Karpas-422 (cell line): ENCODE data around the gene IRF8. TPM values are rescaled to one million over a fixed set of nuclear protein-coding genes. Genes with fewer than 3 reads are reported as not detected.
A peak's percentile ranks its signal among the peaks of the same experiment; 100 is the strongest.

Experiments
- DNase-seq: peaks from one replicate; pipeline ENCODE4 v3.0.0-alpha.2; 2015
- H2AFZ ChIP-seq: fragments of 200-600 bp; sonication (generic); 2 replicates; pipeline ENCODE4 v1.6.1; 2014; ENCODE audit warnings: antibody characterized with exemption, low read length, mixed read lengths
- H3K27ac ChIP-seq: fragments of 200-600 bp; sonication (generic); 2 replicates; pipeline ENCODE4 v1.5.1; 2014; ENCODE audit warnings: mild to moderate bottlenecking, low read length, moderate library complexity
- H3K27me3 ChIP-seq: fragments of 200-600 bp; sonication (generic); 2 replicates; pipeline ENCODE4 v1.6.1; 2014; ENCODE audit warnings: low read length, mixed read lengths
- H3K36me3 ChIP-seq: fragments of 200-600 bp; sonication (generic); 2 replicates; pipeline ENCODE4 v1.6.1; 2014; ENCODE audit warnings: low read length, mixed read lengths; ENCODE audit not compliant: insufficient read depth
- H3K4me1 ChIP-seq: fragments of 200-600 bp; sonication (generic); 2 replicates; pipeline ENCODE4 v1.6.1; 2014; ENCODE audit warnings: mild to moderate bottlenecking, low read length, mixed read lengths
- H3K4me2 ChIP-seq: fragments of 200-600 bp; sonication (generic); 2 replicates; pipeline ENCODE4 v1.6.1; 2014; ENCODE audit warnings: low read length, low read depth, mild to moderate bottlenecking; ENCODE audit not compliant: poor library complexity, severe bottlenecking
- H3K4me3 ChIP-seq: fragments of 200-600 bp; sonication (generic); 2 replicates; pipeline ENCODE4 v1.5.1; 2014; ENCODE audit warnings: mild to moderate bottlenecking, antibody characterized with exemption, low read length, mixed read lengths
- H3K79me2 ChIP-seq: fragments of 200-600 bp; sonication (generic); 2 replicates; pipeline ENCODE4 v1.6.1; 2014; ENCODE audit warnings: mild to moderate bottlenecking, low read length, mixed read lengths
- H3K9ac ChIP-seq: fragments of 200-600 bp; sonication (generic); 2 replicates; pipeline ENCODE4 v1.6.0; 2014; ENCODE audit warnings: low read length
- H3K9me2 ChIP-seq: fragments of 200-600 bp; sonication (generic), shearing (Covaris generic); replicated peaks from 2 replicates; pipeline ENCODE4 v1.6.0; 2014; ENCODE audit warnings: mild to moderate bottlenecking, low read length, moderate library complexity; ENCODE audit not compliant: insufficient read depth
- H3K9me3 ChIP-seq: fragments of 300-700, 200-600 bp; sonication (generic); 2 replicates; pipeline ENCODE4 v1.6.1; 2014; ENCODE audit warnings: low read length, mixed read lengths
- H4K20me1 ChIP-seq: fragments of 200-600 bp; sonication (generic); 2 replicates; pipeline ENCODE4 v1.6.1; 2014; ENCODE audit warnings: mild to moderate bottlenecking, antibody characterized with exemption, low read length, low read depth; ENCODE audit not compliant: insufficient read depth
- total RNA-seq: library from RNA; depleted of rRNA; stranded (reverse); fragments of >200 nt; shearing (Covaris generic); gene quantifications from 2 replicates; pipeline ENCODE4 v1.2.3, GENCODE V29; 2014; ENCODE audit warnings: low replicate concordance

IRF8 gene
- total RNA-seq, 1 experiment from 2014 or later = 285 TPM

DNA sequence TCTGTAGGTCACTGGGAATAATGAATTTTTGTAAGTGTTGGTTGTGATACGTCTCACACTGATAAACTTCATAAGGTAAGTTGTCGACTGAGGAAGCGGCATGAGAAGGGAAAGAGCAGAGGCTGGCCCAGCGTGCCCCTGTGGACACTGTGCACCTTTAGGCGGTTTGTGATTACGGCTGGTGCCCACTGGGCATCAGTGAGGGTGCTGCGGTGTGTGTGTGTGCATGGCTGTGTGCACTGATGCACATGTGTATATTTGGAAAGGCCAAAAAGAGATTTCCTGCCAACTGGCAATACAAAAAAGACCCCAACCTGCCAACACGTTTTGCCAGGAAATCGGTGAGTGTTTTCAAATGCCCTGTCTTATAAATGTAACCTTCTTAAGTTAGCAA is 11.9 kb downstream of the IRF8 start:
- Histone ChIP-seq H3K27ac (peak overlapping the region; percentile 99), H3K4me1 (peaks cover 96% of the 10 kb centered on the region), H3K79me2 (peaks cover 29% of the 10 kb centered on the region), H3K9ac (peak overlapping the region; percentile 68), H3K36me3 (peaks cover 76% of the 10 kb centered on the region), H3K9me3 (no peaks in the 10 kb centered on the region), H4K20me1 (peaks cover 25% of the 10 kb centered on the region; the same call in 1 of the 2 replicates), H3K9me2 (no peaks in the 10 kb centered on the region), H2AFZ (no peak overlapping the region), H3K4me2 (peak overlapping the region; percentile 75), H3K27me3 (no peaks in the 10 kb centered on the region), H3K4me3 (peak overlapping the region; percentile 57)
- DNase-seq = peak; percentile 76

DNA sequence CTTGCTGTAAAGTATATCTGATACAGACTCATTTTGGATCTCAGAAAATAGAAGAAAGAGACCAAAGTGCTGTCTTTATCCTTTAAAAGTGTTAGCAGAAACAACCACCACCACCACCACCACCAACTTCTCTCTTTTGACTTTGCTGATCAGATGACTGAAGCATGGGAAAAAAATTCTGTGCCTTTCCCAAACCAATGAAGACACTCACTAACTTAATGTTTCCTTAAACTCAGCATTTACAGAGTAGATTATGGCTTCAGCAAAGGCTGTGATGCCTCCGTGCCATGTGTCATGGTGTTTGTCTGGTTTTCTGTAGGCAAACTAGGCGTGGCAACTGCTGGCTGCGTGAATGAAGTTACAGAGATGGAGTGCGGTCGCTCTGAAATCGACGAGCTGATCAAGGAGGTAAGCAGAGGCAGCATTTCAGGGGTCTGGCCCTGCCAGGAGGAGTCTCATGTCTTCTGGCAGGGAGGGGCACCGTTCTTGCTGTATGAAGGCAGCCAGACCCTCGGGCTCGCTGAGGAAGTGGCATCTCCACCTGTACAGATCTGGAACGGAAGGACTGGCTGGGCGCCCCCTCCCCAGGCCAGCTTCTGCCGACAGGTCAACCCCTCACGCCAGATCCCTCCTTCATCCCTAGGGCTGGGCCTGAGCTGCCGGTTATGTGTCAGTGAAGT is 12.4 kb downstream of the IRF8 start:
- Histone ChIP-seq H3K27me3 (no peaks in the 10 kb centered on the region), H3K4me2 (peak overlapping the region; percentile 75), H4K20me1 (peaks cover 30% of the 10 kb centered on the region; the same call in 1 of the 2 replicates), H3K79me2 (peaks cover 24% of the 10 kb centered on the region; the same call in 1 of the 2 replicates), H3K36me3 (peaks cover 76% of the 10 kb centered on the region), H3K9ac (peak overlapping the region; percentile 68), H2AFZ (no peak overlapping the region), H3K4me3 (peak overlapping the region; percentile 57), H3K9me3 (no peaks in the 10 kb centered on the region), H3K4me1 (peaks cover 93% of the 10 kb centered on the region), H3K9me2 (no peaks in the 10 kb centered on the region), H3K27ac (peak overlapping the region; percentile 99)
- no peak for DNase-seq

DNA sequence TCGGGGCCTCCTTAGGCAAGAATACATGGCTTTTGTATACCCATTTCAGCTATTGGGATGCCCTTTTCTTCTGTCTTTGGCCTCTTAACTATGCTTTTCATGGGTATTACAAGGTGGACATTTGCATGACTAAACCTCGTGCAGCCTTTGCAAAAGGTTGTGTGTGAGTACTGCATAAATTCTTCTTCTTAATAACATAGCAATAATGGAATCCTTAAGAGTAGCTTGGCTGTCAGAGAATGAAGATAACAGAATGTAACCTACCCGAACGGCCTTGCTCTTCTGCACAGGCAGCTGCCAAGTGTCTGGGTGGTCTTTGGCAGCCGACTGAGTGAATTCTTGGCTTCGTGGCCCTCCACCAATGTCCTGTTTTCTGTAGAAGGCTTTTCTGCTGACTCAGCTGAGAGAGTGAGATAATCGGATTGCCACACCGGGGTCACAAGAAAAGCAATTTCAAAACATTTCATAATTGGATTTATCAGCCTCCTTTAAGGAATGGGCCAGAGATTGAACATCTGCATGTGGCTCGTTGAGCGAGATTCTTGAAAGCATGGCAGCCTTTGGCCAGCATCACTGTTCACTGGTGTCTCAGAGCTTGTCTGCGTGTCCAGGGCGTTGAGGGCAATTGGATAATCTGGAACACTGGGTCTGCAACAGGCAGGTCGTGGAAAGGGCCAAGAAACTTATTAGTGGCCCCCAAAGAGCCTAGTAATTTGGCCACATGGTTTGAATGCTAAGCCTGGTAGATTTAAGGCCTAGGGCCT is 13.4 kb downstream of the IRF8 start:
- Histone ChIP-seq H3K27ac (peak overlapping the region; percentile 99), H2AFZ (no peak overlapping the region), H3K4me1 (peaks cover 92% of the 10 kb centered on the region), H3K9me3 (no peaks in the 10 kb centered on the region), H3K27me3 (no peaks in the 10 kb centered on the region), H3K4me2 (peak overlapping the region; percentile 75), H3K4me3 (peak overlapping the region; percentile 57; the same call in 1 of the 2 replicates), H3K9ac (peak overlapping the region; percentile 68), H3K36me3 (peaks cover 78% of the 10 kb centered on the region), H3K79me2 (peaks cover 21% of the 10 kb centered on the region; the same call in 1 of the 2 replicates), H3K9me2 (no peaks in the 10 kb centered on the region), H4K20me1 (peaks cover 39% of the 10 kb centered on the region)
- DNase-seq = no peak

DNA sequence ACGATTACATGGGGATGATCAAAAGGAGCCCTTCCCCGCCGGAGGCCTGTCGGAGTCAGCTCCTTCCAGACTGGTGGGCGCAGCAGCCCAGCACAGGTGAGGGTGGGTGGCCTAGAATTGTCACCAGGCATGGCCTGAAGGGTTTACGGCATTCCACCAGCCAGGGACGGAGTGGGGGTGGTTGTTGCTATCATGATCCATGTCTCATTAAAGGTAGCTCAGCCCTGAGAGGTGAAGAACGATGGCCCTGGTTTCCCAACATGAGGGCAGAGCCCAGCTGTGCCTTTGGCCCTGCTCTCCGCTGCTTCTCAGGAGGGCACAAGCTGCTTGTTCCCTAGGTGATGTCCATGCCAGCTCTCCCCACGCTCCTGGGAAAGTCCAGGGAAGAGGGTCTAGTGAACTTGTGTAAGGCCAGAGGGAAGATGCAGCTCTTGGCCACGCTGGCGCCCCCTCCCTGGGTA is 14.2 kb downstream of the IRF8 start:
- Histone ChIP-seq H2AFZ (no peak overlapping the region), H3K27me3 (no peaks in the 10 kb centered on the region), H3K4me3 (no peak overlapping the region), H3K9me3 (no peaks in the 10 kb centered on the region), H4K20me1 (peaks cover 46% of the 10 kb centered on the region), H3K4me1 (peaks cover 84% of the 10 kb centered on the region), H3K9me2 (no peaks in the 10 kb centered on the region), H3K79me2 (peaks cover 21% of the 10 kb centered on the region; the same call in 1 of the 2 replicates), H3K36me3 (peaks cover 86% of the 10 kb centered on the region), H3K9ac (peak overlapping the region; percentile 68), H3K4me2 (peak overlapping the region; percentile 75), H3K27ac (peak overlapping the region; percentile 99)
- no peak for DNase-seq

DNA sequence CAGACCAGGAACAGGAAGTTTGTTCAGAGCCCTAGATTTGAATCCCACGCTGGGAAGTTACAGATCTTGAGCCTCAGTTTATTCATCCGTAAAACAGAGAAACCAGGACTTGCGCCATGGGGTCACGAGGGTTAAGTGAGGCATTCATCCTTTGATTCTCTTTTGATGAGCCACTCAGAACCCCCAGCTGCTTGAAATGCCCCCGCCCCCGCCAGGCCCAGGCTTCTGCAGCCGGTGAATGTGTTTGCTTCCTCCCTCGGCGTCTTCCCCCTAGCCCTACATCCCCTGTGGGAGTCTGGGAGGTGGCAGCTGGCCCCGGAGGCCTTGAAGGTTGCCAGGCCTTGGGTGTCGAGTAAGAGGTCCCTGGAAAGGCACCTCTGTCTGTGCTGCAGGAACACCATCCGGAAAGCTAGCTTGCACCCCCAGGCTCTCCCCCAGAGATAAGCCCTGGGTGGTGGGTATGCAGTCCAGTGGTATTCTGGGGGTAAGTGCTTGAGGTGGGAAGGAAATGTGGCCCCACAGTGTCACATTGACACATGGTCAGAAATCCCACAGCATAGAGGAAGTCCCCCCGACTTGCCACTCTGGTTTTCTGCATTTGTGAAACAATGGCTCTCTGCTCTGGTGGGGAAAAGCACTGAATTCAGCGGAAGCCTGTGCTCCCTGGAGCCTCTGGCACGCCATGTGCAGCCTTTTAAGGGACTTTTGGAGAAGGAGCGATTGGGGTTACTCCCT is 14.9 kb downstream of the IRF8 start:
- Histone ChIP-seq H4K20me1 (peaks cover 53% of the 10 kb centered on the region), H3K79me2 (peaks cover 21% of the 10 kb centered on the region; the same call in 1 of the 2 replicates), H3K9me2 (no peaks in the 10 kb centered on the region), H3K4me2 (peak overlapping the region; percentile 75), H3K4me3 (no peak overlapping the region), H3K9me3 (no peaks in the 10 kb centered on the region), H3K27me3 (no peaks in the 10 kb centered on the region), H2AFZ (no peak overlapping the region), H3K4me1 (peaks cover 78% of the 10 kb centered on the region), H3K9ac (peak overlapping the region; percentile 68), H3K27ac (peak overlapping the region; percentile 99), H3K36me3 (peaks cover 88% of the 10 kb centered on the region)
- no peak for DNase-seq

DNA sequence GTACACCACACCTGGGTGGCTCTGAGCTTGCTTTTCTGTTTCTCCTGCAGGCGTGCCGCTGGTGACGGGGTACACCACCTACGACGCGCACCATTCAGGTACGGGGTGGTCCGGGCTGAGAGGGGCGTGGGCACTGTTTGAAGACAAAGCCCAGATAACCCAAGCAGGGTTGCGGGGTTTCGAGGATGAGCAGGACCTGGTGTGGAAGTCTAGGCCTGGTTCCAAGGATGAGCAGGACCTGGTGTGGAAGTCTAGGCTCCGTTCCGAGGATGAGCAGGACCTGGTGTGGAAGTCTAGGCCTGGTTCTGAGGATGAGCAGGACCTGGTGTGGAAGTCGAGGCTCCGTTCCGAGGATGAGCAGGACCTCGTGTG is 15.4 kb downstream of the IRF8 start:
- Histone ChIP-seq H3K9me3 (no peaks in the 10 kb centered on the region), H4K20me1 (peaks cover 58% of the 10 kb centered on the region), H3K4me1 (peaks cover 72% of the 10 kb centered on the region), H3K9me2 (no peaks in the 10 kb centered on the region), H3K36me3 (peaks cover 87% of the 10 kb centered on the region), H3K9ac (no peak overlapping the region), H3K27me3 (no peaks in the 10 kb centered on the region), H3K4me2 (no peak overlapping the region), H3K27ac (peak overlapping the region; percentile 99), H3K79me2 (peaks cover 21% of the 10 kb centered on the region; the same call in 1 of the 2 replicates), H3K4me3 (no peak overlapping the region), H2AFZ (no peak overlapping the region)
- DNase-seq = no peak

DNA sequence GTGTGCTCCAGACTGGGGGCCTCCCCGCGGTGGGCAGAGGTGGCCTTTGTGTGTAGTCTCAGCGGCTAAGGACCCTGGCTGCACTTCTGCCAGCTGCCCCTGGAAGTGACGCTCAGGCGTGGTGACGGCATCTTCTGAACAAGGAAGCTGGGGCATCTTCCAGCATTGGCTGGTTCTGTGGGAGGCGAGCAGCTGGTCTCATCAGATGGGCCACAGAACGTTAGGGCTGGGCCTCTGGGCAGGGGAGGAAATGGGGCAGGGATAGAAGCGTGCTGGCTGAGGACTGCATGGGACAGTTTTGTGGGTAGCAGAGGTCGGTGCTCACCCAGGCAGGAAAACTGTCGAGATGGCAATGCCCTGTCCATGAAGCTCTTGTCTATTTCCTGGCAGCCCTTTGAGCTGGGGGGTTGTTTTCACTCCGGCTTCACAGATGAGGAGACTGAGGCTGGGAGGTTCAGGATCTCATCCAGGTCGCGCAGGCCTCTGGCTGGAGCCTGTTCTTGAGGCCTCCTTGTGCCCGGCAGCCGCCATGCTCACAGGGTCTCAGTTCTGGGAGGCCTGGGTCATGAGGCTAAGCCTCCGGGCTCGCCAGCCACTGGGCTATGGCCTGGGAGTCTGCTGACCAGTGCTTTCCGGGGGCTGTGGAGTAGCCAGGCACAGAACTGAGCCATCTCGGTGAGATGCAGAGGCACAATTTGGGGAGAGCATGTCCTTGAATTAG is 16.3 kb downstream of the IRF8 start:
- H2AFZ ChIP-seq = no peak overlapping the region
- DNase-seq = no peak
- no peak overlapping the region for H3K4me2 ChIP-seq
- H3K4me1 ChIP-seq = peaks cover 63% of the 10 kb centered on the region
- no peak overlapping the region for H3K9ac ChIP-seq
- H3K79me2 ChIP-seq = peaks cover 21% of the 10 kb centered on the region; the same call in 1 of the 2 replicates
- H3K27me3 ChIP-seq = no peaks in the 10 kb centered on the region
- H3K9me3 ChIP-seq = no peaks in the 10 kb centered on the region
- H3K9me2 ChIP-seq = no peaks in the 10 kb centered on the region
- no peak overlapping the region for H3K4me3 ChIP-seq
- peaks cover 64% of the 10 kb centered on the region for H4K20me1 ChIP-seq
- H3K27ac ChIP-seq = 0 out of 2 replicates have a peak overlapping the region, but pooled peaks have one; percentile 99
- H3K36me3 ChIP-seq = peaks cover 83% of the 10 kb centered on the region
